OCI-LY7 (cell line): ENCODE results near the gene TXNDC11. TPM values are rescaled to one million over a fixed set of nuclear protein-coding genes. Genes with fewer than 3 reads are reported as not detected.

Source experiments
- BruUV-seq: library from RNA; stranded (reverse); fragments of 400-500 nt; replicated peaks from 2 replicates; lab custom pipeline; 2021; lab: Mats Ljungman, UMichigan
- CTCF ChIA-PET: fragments of 300-600 bp; sonication (Branson Sonifier 250); formaldehyde crosslinking; loops from one replicate; lab custom pipeline; 2022; ENCODE audit warnings: antibody characterized with exemption; ENCODE audit not compliant: unreplicated experiment; lab: Charles Lee
- POLR2A ChIA-PET: fragments of 300-600 bp; sonication (Branson Sonifier 250); formaldehyde crosslinking; loops from one replicate; lab custom pipeline; 2022; ENCODE audit warnings: antibody characterized with exemption; lab: Charles Lee
- DNase-seq: peaks from one replicate; pipeline ENCODE4 v3.0.0-alpha.2; 2015; ENCODE audit warnings: low spot score
- H2AFZ ChIP-seq: fragments of 200-600 bp; sonication (generic), shearing (Covaris generic); 2 replicates; pipeline ENCODE4 v1.6.1; 2014; ENCODE audit warnings: mild to moderate bottlenecking, antibody characterized with exemption, low read length, moderate library complexity
- H3K27ac ChIP-seq: fragments of 200-600 bp; sonication (generic); 2 replicates; pipeline ENCODE4 v1.5.1; 2014; ENCODE audit warnings: mixed run types, low read depth, mild to moderate bottlenecking, moderate library complexity, low read length, inconsistent platforms; ENCODE audit not compliant: poor library complexity, severe bottlenecking
- H3K36me3 ChIP-seq: fragments of 200-600 bp; sonication (generic); 2 replicates; pipeline ENCODE4 v1.6.1; 2014; ENCODE audit warnings: mild to moderate bottlenecking, antibody characterized with exemption, low read length, moderate library complexity, mixed read lengths; ENCODE audit not compliant: insufficient read depth
- H3K4me1 ChIP-seq: fragments of 200-600 bp; sonication (generic); 2 replicates; pipeline ENCODE4 v1.5.1; 2014; ENCODE audit warnings: mild to moderate bottlenecking, low read length; ENCODE audit not compliant: insufficient read depth, poor library complexity, severe bottlenecking
- H3K4me2 ChIP-seq: fragments of 200-600 bp; sonication (generic); 2 replicates; pipeline ENCODE4 v1.6.1; 2014; ENCODE audit warnings: mild to moderate bottlenecking, low read length
- H3K4me3 ChIP-seq: fragments of 200-600 bp; sonication (generic); 2 replicates; pipeline ENCODE4 v1.5.1; 2014; ENCODE audit warnings: mild to moderate bottlenecking, low read depth, low read length; ENCODE audit not compliant: poor library complexity, severe bottlenecking
- H3K79me2 ChIP-seq: fragments of 200-600 bp; sonication (generic); 2 replicates; pipeline ENCODE4 v1.6.1; 2016; ENCODE audit warnings: low read depth, mild to moderate bottlenecking, low read length, moderate library complexity, mixed read lengths; ENCODE audit not compliant: insufficient read depth
- H3K9me2 ChIP-seq: fragments of 200-600 bp; sonication (generic); 2 replicates; pipeline ENCODE4 v1.6.1; 2016; ENCODE audit warnings: mild to moderate bottlenecking, low read length, mixed read lengths; ENCODE audit not compliant: insufficient read depth
- H3K9me3 ChIP-seq: fragments of 200-600 bp; sonication (generic); 2 replicates; pipeline ENCODE4 v1.6.1; 2014; ENCODE audit warnings: mild to moderate bottlenecking, mixed run types, low read length, mixed read lengths
- H4K20me1 ChIP-seq: fragments of 200-600 bp; sonication (generic); 2 replicates; pipeline ENCODE4 v1.6.1; 2014; ENCODE audit warnings: mild to moderate bottlenecking, antibody characterized with exemption, low read length, moderate library complexity, mixed read lengths; ENCODE audit not compliant: insufficient read depth
- CTCF ChIP-seq: fragments of 200-600 bp; sonication (generic); conservative IDR thresholded peaks from 2 replicates; pipeline ENCODE4 v1.5.1; 2014; ENCODE audit warnings: mild to moderate bottlenecking, antibody characterized with exemption, low read length, moderate library complexity, mixed read lengths
- EZH2phosphoT487 ChIP-seq: fragments of 200-600 bp; sonication (generic); IDR thresholded peaks from 2 replicates; pipeline ENCODE4 v1.6.1; 2018; ENCODE audit warnings: low read depth, borderline replicate concordance, mild to moderate bottlenecking, mixed run types, antibody characterized with exemption, low read length, moderate library complexity, mixed read lengths
- intact Hi-C: fragments of 100-400 bp; cut with micrococcal nuclease; formaldehyde crosslinking; loops from one replicate; pipeline ENCODE4 v1.10.0; 2022; ENCODE audit not compliant: unreplicated experiment
- total RNA-seq, 2 experiments: library from RNA; depleted of rRNA in 1 of 2; stranded (reverse); fragments of >200 nt in 1 of 2; shearing (Covaris generic) in 1 of 2; gene quantifications; 2 replicates each; pipeline ENCODE4 v1.2.3, GENCODE V29; 2014 to 2022

The TXNDC11 gene
- total RNA-seq, 2 experiments from 2014 or later, result 88.6 to 96.0 TPM

- intact Hi-C loops, result no loop called here
- Histone ChIP-seq H3K4me1 (peaks cover 7% of the 10 kb centered on the region), H3K27ac (no peak overlapping the region), H3K4me2 (no peak overlapping the region), H2AFZ (no peak overlapping the region), H3K4me3 (no peak overlapping the region), H3K9me3 (no peaks in the 10 kb centered on the region), H4K20me1 (no peaks in the 10 kb centered on the region), H3K9me2 (no peaks in the 10 kb centered on the region), H3K79me2 (no peaks in the 10 kb centered on the region), H3K36me3 (peaks cover 90% of the 10 kb centered on the region)
- BruUV-seq, result no TSS peak
- CTCF ChIA-PET, result no interaction called here
- TF ChIP-seq EZH2phosphoT487 (no peak), CTCF (no peak)
- DNase-seq, result no peak
- POLR2A ChIA-PET, result interaction anchor here (0.7 kb wide), 1 partner anchor 25 kb away, joined by 5 read pairs; no protein-coding TSS in a partner anchor
Observed at GRCh38 chr16:11755022-11755760, 12.5 kb upstream of the TXNDC11 start.

- no peak overlapping the region for H3K4me3 ChIP-seq
- no peak overlapping the region for H3K27ac ChIP-seq
- no peaks in the 10 kb centered on the region for H3K9me3 ChIP-seq
- DNase-seq, result no peak
- H3K4me2 ChIP-seq, result no peak overlapping the region
- H3K36me3 ChIP-seq, result peaks cover 86% of the 10 kb centered on the region
- H2AFZ ChIP-seq, result no peak overlapping the region
- POLR2A ChIA-PET, result interaction anchor here (0.7 kb wide), 1 partner anchor 15 kb away, joined by 4 read pairs; no protein-coding TSS in a partner anchor
- CTCF ChIA-PET, result no interaction called here
- TF ChIP-seq CTCF (no peak), EZH2phosphoT487 (no peak)
- no peaks in the 10 kb centered on the region for H3K9me2 ChIP-seq
- no peaks in the 10 kb centered on the region for H3K79me2 ChIP-seq
- no TSS peak for BruUV-seq
- intact Hi-C loops, result no loop called here
- H4K20me1 ChIP-seq, result no peaks in the 10 kb centered on the region
- H3K4me1 ChIP-seq, result peaks cover 3% of the 10 kb centered on the region
Observed at GRCh38 chr16:11752856-11753255, 10.2 kb upstream of the TXNDC11 start.

- Histone ChIP-seq H3K4me2 (no peak overlapping the region), H3K36me3 (peaks cover 62% of the 10 kb centered on the region), H3K4me3 (no peak overlapping the region), H3K9me3 (no peaks in the 10 kb centered on the region), H3K9me2 (no peaks in the 10 kb centered on the region), H2AFZ (no peak overlapping the region), H3K27ac (no peak overlapping the region), H3K79me2 (no peaks in the 10 kb centered on the region), H4K20me1 (no peaks in the 10 kb centered on the region), H3K4me1 (peaks cover 3% of the 10 kb centered on the region)
- BruUV-seq, result no TSS peak
- DNase-seq, result no peak
- POLR2A ChIA-PET, result no interaction called here
- intact Hi-C loops, result no loop called here
- TF ChIP-seq CTCF (no peak), EZH2phosphoT487 (no peak)
- CTCF ChIA-PET, result no interaction called here
Observed at GRCh38 chr16:11750056-11750455, 7.4 kb upstream of the TXNDC11 start.
